Ovary (tissue), 3 donors: Measurements from ENCODE around the gene APAF1.

Experiments
- CTCF ChIP-seq, 3 donors: fragments of 450-650 bp in 2 of 3; fragments of 200-600 bp in 1 of 3; IDR thresholded peaks; one replicate each; pipeline versions ENCODE4 v1.5.1 to v1.8.0; 2016 to 2022; ENCODE audit warnings: antibody characterized with exemption in 3 of 3, mild to moderate bottlenecking in 1 of 3
- EP300 ChIP-seq: sonication (generic); formaldehyde crosslinking; IDR thresholded peaks from one replicate; pipeline ENCODE4 v1.6.1; 2017; ENCODE audit warnings: antibody characterized with exemption
- POLR2A ChIP-seq: fragments of 450-650 bp; IDR thresholded peaks from one replicate; pipeline ENCODE4 v1.6.1; 2017; ENCODE audit warnings: antibody characterized with exemption, mild to moderate bottlenecking, moderate library complexity
- donor health status: DM: no; HTN: no; CAD: no.

GRCh38 chr12:98730412-98730811, 85.3 kb downstream of the APAF1 start:
- TF ChIP-seq CTCF (IDR thresholded peaks at IDR 0.05) (no peak), EP300 (no peak), POLR2A (no peak)
